Measurements from ENCODE around the gene EPB41L4A.

EPB41L4A gene

GRCh38 chr5:112234000-112234399 is 185.1 kb downstream of the EPB41L4A start:
- Histone ChIP-seq H3K9ac (no peak overlapping the region), H2AFZ (ENCODE audit: low read depth) (no peak overlapping the region), H4K20me1 (ENCODE audit: insufficient read depth) (no peaks in the 10 kb centered on the region), H3K4me3 (IDR thresholded peaks at IDR 0.05; ENCODE audit: insufficient read depth, low read depth, low read length) (no peak overlapping the region), H3K36me3 (ENCODE audit: insufficient read depth) (no peaks in the 10 kb centered on the region), H3K4me2 (no peak overlapping the region), H3K4me1 (ENCODE audit: low read depth, poor library complexity, severe bottlenecking) (no peaks in the 10 kb centered on the region), H3K27me3 (ENCODE audit: insufficient read depth, low read depth) (no peaks in the 10 kb centered on the region), H3K79me2 (ENCODE audit: insufficient read depth, low read depth) (no peaks in the 10 kb centered on the region), H3K27ac (no peak overlapping the region)
- no peak for TF ChIP-seq CTCF (conservative IDR thresholded peaks at IDR 0.05; ENCODE audit: low read depth, low read length)

GRCh38 chr5:112232667-112233066 is 186.4 kb downstream of the EPB41L4A start:
- Histone ChIP-seq H3K4me3 (IDR thresholded peaks at IDR 0.05; ENCODE audit: insufficient read depth, low read depth, low read length) (no peak overlapping the region), H2AFZ (ENCODE audit: low read depth) (no peak overlapping the region), H3K4me2 (no peak overlapping the region), H3K4me1 (ENCODE audit: low read depth, poor library complexity, severe bottlenecking) (no peaks in the 10 kb centered on the region), H3K9ac (no peak overlapping the region), H3K27ac (no peak overlapping the region), H4K20me1 (ENCODE audit: insufficient read depth) (no peaks in the 10 kb centered on the region), H3K27me3 (ENCODE audit: insufficient read depth, low read depth) (no peaks in the 10 kb centered on the region), H3K79me2 (ENCODE audit: insufficient read depth, low read depth) (no peaks in the 10 kb centered on the region), H3K36me3 (ENCODE audit: insufficient read depth) (no peaks in the 10 kb centered on the region)
- no peak for TF ChIP-seq CTCF (conservative IDR thresholded peaks at IDR 0.05; ENCODE audit: low read depth, low read length)

- TF ChIP-seq CTCF (conservative IDR thresholded peaks at IDR 0.05; ENCODE audit: low read depth, low read length): no peak
- H3K4me2 ChIP-seq: no peak overlapping the region
- H3K9ac ChIP-seq: no peak overlapping the region
- H3K27me3 ChIP-seq (ENCODE audit: insufficient read depth, low read depth): no peaks in the 10 kb centered on the region
- H3K4me3 ChIP-seq (IDR thresholded peaks at IDR 0.05; ENCODE audit: insufficient read depth, low read depth, low read length): no peak overlapping the region
- no peak overlapping the region for H2AFZ ChIP-seq (ENCODE audit: low read depth)
- no peaks in the 10 kb centered on the region for H3K36me3 ChIP-seq (ENCODE audit: insufficient read depth)
- H3K4me1 ChIP-seq (ENCODE audit: low read depth, poor library complexity, severe bottlenecking): no peaks in the 10 kb centered on the region
- no peaks in the 10 kb centered on the region for H4K20me1 ChIP-seq (ENCODE audit: insufficient read depth)
- no peaks in the 10 kb centered on the region for H3K79me2 ChIP-seq (ENCODE audit: insufficient read depth, low read depth)
- no peak overlapping the region for H3K27ac ChIP-seq
Measured at GRCh38 chr5:112230606-112231005, 188.5 kb downstream of the EPB41L4A start.

- no peak overlapping the region for H3K27ac ChIP-seq
- H3K27me3 ChIP-seq (ENCODE audit: insufficient read depth, low read depth): no peaks in the 10 kb centered on the region
- H3K79me2 ChIP-seq (ENCODE audit: insufficient read depth, low read depth): no peaks in the 10 kb centered on the region
- H2AFZ ChIP-seq (ENCODE audit: low read depth): no peak overlapping the region
- no peaks in the 10 kb centered on the region for H4K20me1 ChIP-seq (ENCODE audit: insufficient read depth)
- H3K36me3 ChIP-seq (ENCODE audit: insufficient read depth): no peaks in the 10 kb centered on the region
- H3K4me2 ChIP-seq: no peak overlapping the region
- no peak overlapping the region for H3K4me3 ChIP-seq (IDR thresholded peaks at IDR 0.05; ENCODE audit: insufficient read depth, low read depth, low read length)
- TF ChIP-seq CTCF (conservative IDR thresholded peaks at IDR 0.05; ENCODE audit: low read depth, low read length): no peak
- no peaks in the 10 kb centered on the region for H3K4me1 ChIP-seq (ENCODE audit: low read depth, poor library complexity, severe bottlenecking)
- H3K9ac ChIP-seq: no peak overlapping the region
Measured at GRCh38 chr5:112228667-112229066, 190.4 kb downstream of the EPB41L4A start.

Measured in KMS-11 (cell line).